PFSK-1 (cell line): ENCODE measurements around the gene KIF26A.

Source experiments
- FOXP2 ChIP-seq: optimal IDR thresholded peaks from 2 replicates; pipeline ENCODE3; 2011; ENCODE audit warnings: borderline replicate concordance, control low read depth, inconsistent platforms; ENCODE audit not compliant: insufficient read depth; ENCODE audit errors: extremely low read length, extremely low read depth
- POLR2AphosphoS5 ChIP-seq: IDR thresholded peaks from 2 replicates; pipeline ENCODE4 v1.6.1; 2012; ENCODE audit warnings: low read depth, mild to moderate bottlenecking, control low read depth, low read length, moderate library complexity
- REST ChIP-seq, 2 experiments: IDR thresholded peaks; 2 replicates each; pipeline versions ENCODE4 v1.6.1 to v1.8.0; 2011 to 2012; ENCODE audit warnings: low read depth in 2 of 2, low read length in 2 of 2, control low read depth in 1 of 2, inconsistent platforms in 1 of 2, mild to moderate bottlenecking in 1 of 2, moderate library complexity in 1 of 2; ENCODE audit not compliant: insufficient read depth in 1 of 2
- SIN3A ChIP-seq: IDR thresholded peaks from 2 replicates; pipeline ENCODE4 v1.6.1; 2012; ENCODE audit warnings: mild to moderate bottlenecking, low read length, moderate library complexity, borderline replicate concordance; ENCODE audit not compliant: insufficient read depth
- TAF1 ChIP-seq: IDR thresholded peaks from 2 replicates; pipeline ENCODE4 v1.6.1; 2012; ENCODE audit warnings: low read length, control low read depth, borderline replicate concordance; ENCODE audit not compliant: insufficient read depth

GRCh38 chr14:104150136-104151025, 12.0 kb downstream of the KIF26A start:
- TF ChIP-seq POLR2AphosphoS5 (no peak), SIN3A (no peak), REST (IDR thresholded peaks at IDR 0.05; ENCODE audit: insufficient read depth in 1 of 2, low read depth in 2 of 2, low read length in 2 of 2) (no peak), TAF1 (no peak), FOXP2 (no peak)
